WTC11 (cell line): ENCODE results near the gene CASR. TPM values are rescaled to one million over a fixed set of nuclear protein-coding genes. Genes with fewer than 3 reads are reported as not detected.
"Not testable (repeated sequence)": the region's sequence is repeated elsewhere in the genome, so short reads cannot be mapped to it uniquely, and the experiment has no call there.

Source experiments
- ATAC-seq: fragments of 200-7000 bp; cut with Tn5 transposase; 2 replicates; pipeline ENCODE4 v1.10.0; 2021; ENCODE audit warnings: mild to moderate bottlenecking, moderate library complexity
- CTCF ChIA-PET: fragments of 300-600 bp; sonication (Branson Sonifier 250); formaldehyde crosslinking; loops from one replicate; lab custom pipeline; 2021; ENCODE audit warnings: antibody characterized with exemption; lab: Charles Lee
- POLR2A ChIA-PET: fragments of 350-600 bp; sonication (Branson Sonifier 250); formaldehyde crosslinking; loops from one replicate; lab custom pipeline; 2021; ENCODE audit warnings: antibody characterized with exemption; lab: Charles Lee
- DNase-seq: peaks from one replicate; pipeline ENCODE4 v3.0.0; 2021; ENCODE audit warnings: low spot score
- H3K27ac Mint-ChIP-seq: 2 replicates; pipeline ENCODE4 v1.8.0; 2021; ENCODE audit warnings: mixed read lengths
- H3K27me3 Mint-ChIP-seq: 2 replicates; pipeline ENCODE4 v1.8.0; 2021; ENCODE audit warnings: low read depth, mild to moderate bottlenecking, moderate library complexity, mixed read lengths
- H3K36me3 Mint-ChIP-seq: 2 replicates; pipeline ENCODE4 v1.8.0; 2021; ENCODE audit warnings: mixed read lengths
- H3K4me1 Mint-ChIP-seq: 2 replicates; pipeline ENCODE4 v1.8.0; 2022; ENCODE audit warnings: mixed read lengths
- H3K4me3 Mint-ChIP-seq: 2 replicates; pipeline ENCODE4 v1.8.0; 2021; ENCODE audit warnings: mild to moderate bottlenecking, moderate library complexity, mixed read lengths
- H3K9me3 Mint-ChIP-seq: 2 replicates; pipeline ENCODE4 v1.8.0; 2021; ENCODE audit warnings: mixed read lengths
- CREB1 ChIP-seq: sonication (generic); formaldehyde crosslinking; IDR thresholded peaks from 2 replicates; pipeline ENCODE4 v1.8.0; 2023; ENCODE audit warnings: mild to moderate bottlenecking, missing genetic modification reagents
- CREM ChIP-seq: sonication (generic); formaldehyde crosslinking; IDR thresholded peaks from 2 replicates; pipeline ENCODE4 v1.8.1; 2022; ENCODE audit warnings: mild to moderate bottlenecking, missing genetic modification reagents, moderate library complexity
- FOXK1 ChIP-seq: sonication (generic); formaldehyde crosslinking; IDR thresholded peaks from 2 replicates; pipeline ENCODE4 v1.8.0; 2022; ENCODE audit warnings: mild to moderate bottlenecking, moderate library complexity, missing genetic modification reagents
- JUN ChIP-seq: sonication (generic); formaldehyde crosslinking; IDR thresholded peaks from 2 replicates; pipeline ENCODE4 v1.8.0; 2023; ENCODE audit warnings: mild to moderate bottlenecking, missing genetic modification reagents
- MXD4 ChIP-seq: fragments of 250-450 bp; sonication (Bioruptor Pico); IDR thresholded peaks from 2 replicates; pipeline ENCODE4 v1.8.0; 2021; ENCODE audit warnings: mild to moderate bottlenecking, moderate library complexity, borderline replicate concordance
- MYBL2 ChIP-seq: sonication (generic); formaldehyde crosslinking; IDR thresholded peaks from 2 replicates; pipeline ENCODE4 v1.8.1; 2023; ENCODE audit warnings: mild to moderate bottlenecking, moderate library complexity, missing genetic modification reagents
- NFATC4 ChIP-seq: fragments of 250-450 bp; sonication (Bioruptor Pico); IDR thresholded peaks from 2 replicates; pipeline ENCODE4 v1.9.0; 2021; ENCODE audit warnings: mild to moderate bottlenecking
- NR3C1 ChIP-seq: sonication (generic); formaldehyde crosslinking; conservative IDR thresholded peaks from 2 replicates; pipeline ENCODE4 v1.8.1; 2023; ENCODE audit warnings: low read depth, mild to moderate bottlenecking, missing genetic modification reagents
- OVOL2 ChIP-seq: fragments of 250-450 bp; sonication (Bioruptor Pico); IDR thresholded peaks from 2 replicates; pipeline ENCODE4 v1.9.0; 2021; ENCODE audit warnings: mild to moderate bottlenecking, borderline replicate concordance
- RELA ChIP-seq: sonication (generic); formaldehyde crosslinking; IDR thresholded peaks from 2 replicates; pipeline ENCODE4 v1.8.1; 2022; ENCODE audit warnings: missing genetic modification reagents, mild to moderate bottlenecking, borderline replicate concordance
- SMAD3 ChIP-seq: sonication (generic); formaldehyde crosslinking; IDR thresholded peaks from 2 replicates; pipeline ENCODE4 v1.8.0; 2022; ENCODE audit warnings: missing genetic modification reagents, mild to moderate bottlenecking, borderline replicate concordance
- TP53 ChIP-seq: sonication (generic); formaldehyde crosslinking; IDR thresholded peaks from 2 replicates; pipeline ENCODE4 v1.8.1; 2023; ENCODE audit warnings: mild to moderate bottlenecking, missing genetic modification reagents
- ZBTB21 ChIP-seq: sonication (generic); formaldehyde crosslinking; IDR thresholded peaks from 2 replicates; pipeline ENCODE4 v1.8.1; 2023; ENCODE audit warnings: mild to moderate bottlenecking, missing genetic modification reagents, borderline replicate concordance
- ZNF263 ChIP-seq: sonication (generic); formaldehyde crosslinking; IDR thresholded peaks from 2 replicates; pipeline ENCODE4 v1.8.1; 2022; ENCODE audit warnings: low read depth, mild to moderate bottlenecking, moderate library complexity, missing genetic modification reagents
- total RNA-seq: library from RNA; stranded (reverse); gene quantifications from 3 replicates; pipeline ENCODE4 v1.2.3, GENCODE V29; 2021
- TF ChIP-seq, protein P1 (sequence below): sonication (generic); formaldehyde crosslinking; IDR thresholded peaks from 2 replicates; pipeline ENCODE4 v1.8.1; 2022; ENCODE audit warnings: low read depth, missing genetic modification reagents, borderline replicate concordance
- TF ChIP-seq, protein P2 (sequence below): sonication (generic); formaldehyde crosslinking; IDR thresholded peaks from 2 replicates; pipeline ENCODE4 v1.8.1; 2022; ENCODE audit warnings: missing genetic modification reagents, borderline replicate concordance
- TF ChIP-seq, protein P3 (sequence below): sonication (generic); formaldehyde crosslinking; IDR thresholded peaks from 2 replicates; pipeline ENCODE4 v1.8.0; 2023; ENCODE audit warnings: missing genetic modification reagents, mild to moderate bottlenecking, borderline replicate concordance
- TF ChIP-seq, protein P4 (sequence below): sonication (generic); formaldehyde crosslinking; IDR thresholded peaks from 2 replicates; pipeline ENCODE4 v1.8.1; 2022; ENCODE audit warnings: mild to moderate bottlenecking, moderate library complexity, missing genetic modification reagents
- TF ChIP-seq, protein P5 (sequence below): sonication (generic); formaldehyde crosslinking; IDR thresholded peaks from 2 replicates; pipeline ENCODE4 v1.8.1; 2023; ENCODE audit warnings: mild to moderate bottlenecking, missing genetic modification reagents, moderate library complexity
- TF ChIP-seq, protein P6 (sequence below): sonication (generic); formaldehyde crosslinking; IDR thresholded peaks from 2 replicates; pipeline ENCODE4 v1.8.1; 2023; ENCODE audit warnings: mild to moderate bottlenecking, missing genetic modification reagents, moderate library complexity

Gene CASR
- total RNA-seq, 1 experiment from 2014 or later, result 0.24 TPM

DNA sequence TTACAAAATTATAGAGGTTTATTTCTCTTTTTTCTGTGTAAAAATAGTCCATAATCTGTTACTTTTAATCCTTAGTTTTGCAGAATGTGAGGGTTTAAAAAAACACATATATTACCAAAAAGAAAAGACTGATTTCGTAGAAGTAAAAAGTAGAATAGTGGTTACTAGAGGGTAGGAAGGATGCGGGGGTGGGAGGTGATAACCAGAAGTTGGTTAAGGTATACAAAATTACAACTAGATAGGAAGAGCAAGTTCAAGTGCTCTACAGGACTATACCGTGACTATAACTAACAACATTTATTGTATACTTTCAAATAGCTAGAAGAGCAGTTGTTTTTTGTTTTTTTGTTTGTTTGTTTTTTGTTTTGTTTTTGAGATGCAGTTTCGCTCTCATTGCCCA lies 16.1 kb downstream of the CASR start:
- Mint-ChIP-seq H3K9me3 (peaks cover 28% of the 10 kb centered on the region), H3K27ac (no peak overlapping the region), H3K27me3 (peaks cover 3% of the 10 kb centered on the region), H3K4me1 (no peaks in the 10 kb centered on the region), H3K36me3 (peaks cover 8% of the 10 kb centered on the region), H3K4me3 (no peak overlapping the region)
- CTCF ChIA-PET, result no interaction called here
- TF ChIP-seq TP53 (CRISPR knock-in tag) (no peak), CREB1 (CRISPR knock-in tag) (no peak), ZNF263 (no peak)
- ATAC-seq, result no peak
- POLR2A ChIA-PET, result no interaction called here
- no peak for DNase-seq

DNA sequence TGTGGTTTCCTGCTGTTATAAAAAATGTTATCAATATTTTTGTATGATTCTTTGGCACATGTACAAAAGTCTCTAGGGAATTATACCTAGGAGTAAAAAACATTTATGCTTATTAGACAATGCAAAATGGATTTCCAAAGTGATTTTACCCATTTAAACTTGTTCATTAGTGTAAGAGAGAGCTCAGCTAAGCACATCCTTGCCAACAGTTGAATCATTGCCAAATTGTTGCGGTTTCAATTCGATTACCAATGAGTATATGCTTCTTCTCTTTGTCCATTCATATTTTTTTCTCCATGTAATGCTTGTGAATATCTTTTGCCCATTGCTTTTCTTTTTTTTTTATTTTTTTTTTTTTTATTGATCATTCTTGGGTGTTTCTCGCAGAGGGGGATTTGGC lies 17.2 kb downstream of the CASR start:
- DNase-seq, result no peak
- peaks cover 8% of the 10 kb centered on the region for H3K36me3 Mint-ChIP-seq
- ChIA-PET CTCF (no interaction called here), POLR2A (no interaction called here)
- peaks cover 9% of the 10 kb centered on the region for H3K27me3 Mint-ChIP-seq
- TF ChIP-seq SMAD3 (CRISPR knock-in tag) (no peak), MXD4 (CRISPR knock-in tag) (no peak)
- peaks cover 34% of the 10 kb centered on the region for H3K9me3 Mint-ChIP-seq
- no peak overlapping the region for H3K4me3 Mint-ChIP-seq
- H3K27ac Mint-ChIP-seq, result no peak overlapping the region
- no peak for ATAC-seq
- no peaks in the 10 kb centered on the region for H3K4me1 Mint-ChIP-seq

DNA sequence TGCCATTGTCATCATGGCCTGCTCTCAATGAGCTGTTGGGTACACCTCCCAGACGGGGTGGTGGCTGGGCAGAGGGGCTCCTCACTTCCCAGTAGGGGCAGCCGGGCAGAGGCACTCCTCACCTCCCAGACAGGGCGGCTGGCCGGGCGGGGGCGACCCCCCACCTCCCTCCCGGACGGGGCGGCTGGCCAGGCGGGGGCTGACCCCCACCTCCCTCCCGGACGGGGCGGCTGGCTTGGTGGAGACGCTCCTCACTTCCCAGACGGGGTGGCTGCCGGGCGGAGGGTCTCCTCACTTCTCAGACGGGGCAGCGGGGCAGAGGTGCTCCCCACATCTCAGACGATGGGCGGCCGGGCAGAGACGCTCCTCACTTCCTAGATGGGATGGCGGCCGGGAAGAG lies 18.0 kb downstream of the CASR start:
- DNase-seq, H3K4me1 Mint-ChIP-seq, H3K27ac Mint-ChIP-seq, CTCF ChIA-PET, POLR2A ChIA-PET, H3K36me3 Mint-ChIP-seq, H3K4me3 Mint-ChIP-seq, ATAC-seq, H3K27me3 Mint-ChIP-seq: not testable (repeated sequence)
- peaks cover 34% of the 10 kb centered on the region for H3K9me3 Mint-ChIP-seq

DNA sequence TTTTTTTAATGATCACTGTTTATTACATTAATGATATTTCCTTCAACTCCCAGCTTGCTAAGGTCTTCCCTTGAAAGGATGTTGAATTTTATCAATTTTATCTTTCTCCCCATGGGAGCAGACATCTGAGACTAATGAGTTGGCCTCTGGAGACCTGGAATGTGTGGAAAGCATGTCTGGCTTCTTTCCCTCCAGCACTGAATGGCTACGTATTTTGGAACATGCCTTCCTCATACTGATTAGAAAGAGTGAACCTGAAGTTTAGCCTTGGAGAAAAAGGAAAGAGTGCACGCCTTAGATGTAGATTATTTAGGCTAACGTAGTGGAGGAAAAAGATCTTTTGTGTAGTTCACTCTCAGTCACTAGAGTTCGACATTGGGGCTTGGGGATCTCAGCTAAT lies 25.1 kb downstream of the CASR start:
- Mint-ChIP-seq H3K36me3 (no peaks in the 10 kb centered on the region), H3K27ac (no peak overlapping the region), H3K4me1 (no peaks in the 10 kb centered on the region), H3K27me3 (peaks cover 6% of the 10 kb centered on the region), H3K9me3 (peaks cover 17% of the 10 kb centered on the region), H3K4me3 (no peak overlapping the region)
- ATAC-seq (no peak), DNase-seq (no peak)
- ChIA-PET POLR2A (no interaction called here), CTCF (no interaction called here)
- TF ChIP-seq MYBL2 (CRISPR knock-in tag) (no peak), ZBTB21 (no peak), RELA (CRISPR knock-in tag) (no peak), SMAD3 (CRISPR knock-in tag) (no peak), MXD4 (CRISPR knock-in tag) (no peak), NFATC4 (CRISPR knock-in tag) (no peak), JUN (no peak), NR3C1 (CRISPR knock-in tag) (no peak), CREM (CRISPR knock-in tag) (no peak), FOXK1 (CRISPR knock-in tag) (no peak), OVOL2 (CRISPR knock-in tag) (no peak)
- TF ChIP-seq, protein P1, sequence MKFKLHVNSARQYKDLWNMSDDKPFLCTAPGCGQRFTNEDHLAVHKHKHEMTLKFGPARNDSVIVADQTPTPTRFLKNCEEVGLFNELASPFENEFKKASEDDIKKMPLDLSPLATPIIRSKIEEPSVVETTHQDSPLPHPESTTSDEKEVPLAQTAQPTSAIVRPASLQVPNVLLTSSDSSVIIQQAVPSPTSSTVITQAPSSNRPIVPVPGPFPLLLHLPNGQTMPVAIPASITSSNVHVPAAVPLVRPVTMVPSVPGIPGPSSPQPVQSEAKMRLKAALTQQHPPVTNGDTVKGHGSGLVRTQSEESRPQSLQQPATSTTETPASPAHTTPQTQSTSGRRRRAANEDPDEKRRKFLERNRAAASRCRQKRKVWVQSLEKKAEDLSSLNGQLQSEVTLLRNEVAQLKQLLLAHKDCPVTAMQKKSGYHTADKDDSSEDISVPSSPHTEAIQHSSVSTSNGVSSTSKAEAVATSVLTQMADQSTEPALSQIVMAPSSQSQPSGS (CRISPR knock-in tag), result no peak
- TF ChIP-seq, protein P2, sequence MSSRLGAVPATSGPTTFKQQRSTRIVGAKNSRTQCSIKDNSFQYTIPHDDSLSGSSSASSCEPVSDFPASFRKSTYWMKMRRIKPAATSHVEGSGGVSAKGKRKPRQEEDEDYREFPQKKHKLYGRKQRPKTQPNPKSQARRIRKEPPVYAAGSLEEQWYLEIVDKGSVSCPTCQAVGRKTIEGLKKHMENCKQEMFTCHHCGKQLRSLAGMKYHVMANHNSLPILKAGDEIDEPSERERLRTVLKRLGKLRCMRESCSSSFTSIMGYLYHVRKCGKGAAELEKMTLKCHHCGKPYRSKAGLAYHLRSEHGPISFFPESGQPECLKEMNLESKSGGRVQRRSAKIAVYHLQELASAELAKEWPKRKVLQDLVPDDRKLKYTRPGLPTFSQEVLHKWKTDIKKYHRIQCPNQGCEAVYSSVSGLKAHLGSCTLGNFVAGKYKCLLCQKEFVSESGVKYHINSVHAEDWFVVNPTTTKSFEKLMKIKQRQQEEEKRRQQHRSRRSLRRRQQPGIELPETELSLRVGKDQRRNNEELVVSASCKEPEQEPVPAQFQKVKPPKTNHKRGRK (CRISPR knock-in tag), result no peak
- TF ChIP-seq, protein P3, sequence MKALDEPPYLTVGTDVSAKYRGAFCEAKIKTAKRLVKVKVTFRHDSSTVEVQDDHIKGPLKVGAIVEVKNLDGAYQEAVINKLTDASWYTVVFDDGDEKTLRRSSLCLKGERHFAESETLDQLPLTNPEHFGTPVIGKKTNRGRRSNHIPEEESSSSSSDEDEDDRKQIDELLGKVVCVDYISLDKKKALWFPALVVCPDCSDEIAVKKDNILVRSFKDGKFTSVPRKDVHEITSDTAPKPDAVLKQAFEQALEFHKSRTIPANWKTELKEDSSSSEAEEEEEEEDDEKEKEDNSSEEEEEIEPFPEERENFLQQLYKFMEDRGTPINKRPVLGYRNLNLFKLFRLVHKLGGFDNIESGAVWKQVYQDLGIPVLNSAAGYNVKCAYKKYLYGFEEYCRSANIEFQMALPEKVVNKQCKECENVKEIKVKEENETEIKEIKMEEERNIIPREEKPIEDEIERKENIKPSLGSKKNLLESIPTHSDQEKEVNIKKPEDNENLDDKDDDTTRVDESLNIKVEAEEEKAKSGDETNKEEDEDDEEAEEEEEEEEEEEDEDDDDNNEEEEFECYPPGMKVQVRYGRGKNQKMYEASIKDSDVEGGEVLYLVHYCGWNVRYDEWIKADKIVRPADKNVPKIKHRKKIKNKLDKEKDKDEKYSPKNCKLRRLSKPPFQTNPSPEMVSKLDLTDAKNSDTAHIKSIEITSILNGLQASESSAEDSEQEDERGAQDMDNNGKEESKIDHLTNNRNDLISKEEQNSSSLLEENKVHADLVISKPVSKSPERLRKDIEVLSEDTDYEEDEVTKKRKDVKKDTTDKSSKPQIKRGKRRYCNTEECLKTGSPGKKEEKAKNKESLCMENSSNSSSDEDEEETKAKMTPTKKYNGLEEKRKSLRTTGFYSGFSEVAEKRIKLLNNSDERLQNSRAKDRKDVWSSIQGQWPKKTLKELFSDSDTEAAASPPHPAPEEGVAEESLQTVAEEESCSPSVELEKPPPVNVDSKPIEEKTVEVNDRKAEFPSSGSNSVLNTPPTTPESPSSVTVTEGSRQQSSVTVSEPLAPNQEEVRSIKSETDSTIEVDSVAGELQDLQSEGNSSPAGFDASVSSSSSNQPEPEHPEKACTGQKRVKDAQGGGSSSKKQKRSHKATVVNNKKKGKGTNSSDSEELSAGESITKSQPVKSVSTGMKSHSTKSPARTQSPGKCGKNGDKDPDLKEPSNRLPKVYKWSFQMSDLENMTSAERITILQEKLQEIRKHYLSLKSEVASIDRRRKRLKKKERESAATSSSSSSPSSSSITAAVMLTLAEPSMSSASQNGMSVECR (CRISPR knock-in tag), result no peak
- TF ChIP-seq, protein P4, sequence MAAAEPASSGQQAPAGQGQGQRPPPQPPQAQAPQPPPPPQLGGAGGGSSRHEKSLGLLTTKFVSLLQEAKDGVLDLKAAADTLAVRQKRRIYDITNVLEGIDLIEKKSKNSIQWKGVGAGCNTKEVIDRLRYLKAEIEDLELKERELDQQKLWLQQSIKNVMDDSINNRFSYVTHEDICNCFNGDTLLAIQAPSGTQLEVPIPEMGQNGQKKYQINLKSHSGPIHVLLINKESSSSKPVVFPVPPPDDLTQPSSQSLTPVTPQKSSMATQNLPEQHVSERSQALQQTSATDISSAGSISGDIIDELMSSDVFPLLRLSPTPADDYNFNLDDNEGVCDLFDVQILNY (CRISPR knock-in tag), result no peak
- TF ChIP-seq, protein P5, sequence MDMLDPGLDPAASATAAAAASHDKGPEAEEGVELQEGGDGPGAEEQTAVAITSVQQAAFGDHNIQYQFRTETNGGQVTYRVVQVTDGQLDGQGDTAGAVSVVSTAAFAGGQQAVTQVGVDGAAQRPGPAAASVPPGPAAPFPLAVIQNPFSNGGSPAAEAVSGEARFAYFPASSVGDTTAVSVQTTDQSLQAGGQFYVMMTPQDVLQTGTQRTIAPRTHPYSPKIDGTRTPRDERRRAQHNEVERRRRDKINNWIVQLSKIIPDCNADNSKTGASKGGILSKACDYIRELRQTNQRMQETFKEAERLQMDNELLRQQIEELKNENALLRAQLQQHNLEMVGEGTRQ (CRISPR knock-in tag), result no peak
- TF ChIP-seq, protein P6, sequence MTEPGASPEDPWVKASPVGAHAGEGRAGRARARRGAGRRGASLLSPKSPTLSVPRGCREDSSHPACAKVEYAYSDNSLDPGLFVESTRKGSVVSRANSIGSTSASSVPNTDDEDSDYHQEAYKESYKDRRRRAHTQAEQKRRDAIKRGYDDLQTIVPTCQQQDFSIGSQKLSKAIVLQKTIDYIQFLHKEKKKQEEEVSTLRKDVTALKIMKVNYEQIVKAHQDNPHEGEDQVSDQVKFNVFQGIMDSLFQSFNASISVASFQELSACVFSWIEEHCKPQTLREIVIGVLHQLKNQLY, result no peak
